GM21423 (cell line): Measurements from ENCODE around the gene BBS2.
"Not testable (repeated sequence)": the region's sequence is repeated elsewhere in the genome, so short reads cannot be mapped to it uniquely, and the experiment has no call there.

Experiments
- ATAC-seq: cut with Tn5 transposase; IDR thresholded peaks from one replicate; pipeline ENCODE4 v1.9.1; 2021; ENCODE audit warnings: mild to moderate bottlenecking, moderate library complexity; ENCODE audit not compliant: unreplicated experiment

Gene BBS2

DNA sequence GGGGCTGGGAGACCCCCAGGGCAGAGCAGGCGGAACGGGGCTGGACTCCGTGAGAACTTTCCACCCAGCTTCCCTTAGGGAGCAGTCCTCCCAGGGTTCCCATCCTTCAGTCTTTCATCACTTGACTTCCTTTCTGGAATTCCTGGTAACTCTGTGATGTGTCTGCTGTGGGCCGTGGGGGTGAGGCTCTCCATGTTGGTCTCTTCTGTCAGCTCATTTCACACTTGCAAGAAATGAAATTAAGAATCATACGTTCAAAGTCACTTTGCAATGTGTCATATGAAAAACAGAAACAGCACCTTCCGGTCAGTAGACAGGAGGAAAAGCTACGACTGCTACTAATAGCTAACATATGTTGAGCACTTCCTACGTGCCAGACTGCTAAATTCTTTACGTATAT is 5.4 kb upstream of the BBS2 start:
- ATAC-seq, result no peak

DNA sequence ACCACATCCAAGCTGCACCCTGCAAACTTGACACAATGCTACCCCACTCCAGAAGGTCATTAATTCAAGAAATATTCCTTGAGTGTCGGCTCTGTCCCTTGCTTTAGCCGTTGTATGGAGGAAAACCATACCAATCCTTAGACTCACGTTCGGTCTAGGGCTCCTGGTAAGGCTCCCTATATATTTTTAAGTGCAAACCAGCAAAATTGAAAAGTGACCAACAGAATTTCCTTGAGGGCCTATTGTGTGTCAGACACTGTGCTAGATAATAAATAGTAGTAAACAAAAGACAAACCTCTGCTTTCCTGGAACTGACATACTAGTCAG is 390 bp upstream of the BBS2 start:
- no peak for ATAC-seq

DNA sequence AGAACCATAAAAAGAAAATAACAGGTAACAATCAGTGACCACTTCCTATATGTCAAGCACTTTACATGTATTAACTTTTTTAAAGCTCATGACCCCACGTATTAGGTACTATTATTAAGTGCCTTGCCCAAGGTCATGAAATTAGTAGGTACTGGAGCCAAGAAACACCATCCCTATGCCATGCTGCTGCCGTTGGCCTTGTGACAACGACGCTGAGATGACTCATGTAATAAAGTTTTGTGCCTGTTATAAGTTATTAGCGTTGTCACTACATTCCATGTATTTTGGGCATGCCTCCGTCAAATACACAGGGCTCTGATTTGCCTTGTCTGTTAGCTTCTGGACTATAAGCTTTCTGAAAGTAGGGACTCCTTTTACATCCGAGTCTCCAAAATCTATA is 1.4 kb downstream of the BBS2 start:
- ATAC-seq, result no peak

DNA sequence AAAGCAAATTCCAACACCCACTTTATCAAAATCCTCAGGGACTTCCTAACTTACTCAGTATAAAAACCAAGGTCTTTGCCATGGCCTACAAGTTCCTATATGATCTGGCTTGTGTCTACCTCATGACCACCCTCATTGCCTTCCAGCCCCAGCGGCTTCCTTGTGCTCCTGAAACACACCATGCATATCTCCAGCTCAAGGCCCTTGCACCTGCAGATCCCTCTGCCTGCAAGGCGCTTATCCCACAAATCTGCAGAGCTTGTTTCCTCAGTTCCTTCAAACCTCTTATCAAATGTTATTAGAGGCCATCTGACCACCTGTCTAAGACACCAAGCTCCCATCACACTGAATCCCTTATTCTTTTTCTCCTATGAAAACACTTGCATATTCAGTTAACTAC is 2.6 kb downstream of the BBS2 start:
- ATAC-seq, result no peak

DNA sequence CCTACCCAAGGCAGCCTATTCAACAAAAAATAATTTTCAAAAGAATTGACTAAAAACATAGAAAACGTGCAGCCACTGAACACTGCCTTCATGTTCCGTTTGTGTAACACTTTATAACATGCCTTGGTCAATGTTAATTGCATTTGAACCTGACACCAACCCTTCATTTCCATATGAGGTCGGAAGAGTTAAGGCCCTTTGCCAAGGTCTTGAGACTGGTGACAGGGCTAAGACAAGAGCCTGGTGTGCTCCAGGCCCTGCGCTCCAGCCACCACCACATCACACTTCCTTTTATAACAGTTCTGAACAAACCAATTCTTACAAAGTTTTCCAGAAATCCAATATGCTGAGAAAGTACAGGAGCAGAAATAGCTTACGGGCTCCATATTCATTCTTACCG is 4.2 kb downstream of the BBS2 start:
- no peak for ATAC-seq

DNA sequence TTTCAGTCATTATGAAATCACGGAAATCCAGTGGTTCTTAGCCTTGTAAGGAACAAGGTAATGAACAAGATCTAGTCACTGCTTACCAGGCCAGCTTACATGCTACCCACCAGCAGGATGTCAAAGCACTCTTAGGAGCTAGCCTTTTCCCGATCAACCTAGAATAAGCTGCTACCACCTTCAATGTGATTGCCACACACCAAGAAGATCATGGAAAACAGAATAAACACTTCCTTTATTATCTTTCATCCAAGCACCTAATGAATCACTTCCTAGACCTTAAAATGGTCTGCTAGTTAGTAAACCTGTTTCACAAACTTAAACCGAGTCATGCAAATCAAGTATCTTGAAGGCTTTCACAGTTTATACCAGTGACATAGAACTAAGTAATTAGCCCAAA is 5.0 kb downstream of the BBS2 start:
- no peak for ATAC-seq

DNA sequence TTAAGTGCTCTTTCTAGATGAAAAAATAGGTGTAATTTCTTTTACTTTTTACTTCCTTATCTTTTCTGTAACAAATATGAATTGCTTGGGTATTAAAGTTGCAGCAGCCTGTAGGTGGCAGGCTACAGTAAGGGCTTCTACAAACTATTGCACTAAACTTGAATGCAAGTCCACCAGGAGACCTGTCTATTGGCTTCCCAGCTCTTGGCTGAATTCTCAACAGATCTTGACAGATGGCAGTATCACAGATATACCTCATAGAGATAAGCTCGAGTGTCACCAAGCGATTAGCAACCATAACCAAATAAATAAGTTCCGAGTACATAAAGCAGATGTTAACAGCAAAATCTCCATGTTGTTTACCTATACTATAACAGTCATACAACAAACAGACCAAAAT is 5.9 kb downstream of the BBS2 start:
- no peak for ATAC-seq

DNA sequence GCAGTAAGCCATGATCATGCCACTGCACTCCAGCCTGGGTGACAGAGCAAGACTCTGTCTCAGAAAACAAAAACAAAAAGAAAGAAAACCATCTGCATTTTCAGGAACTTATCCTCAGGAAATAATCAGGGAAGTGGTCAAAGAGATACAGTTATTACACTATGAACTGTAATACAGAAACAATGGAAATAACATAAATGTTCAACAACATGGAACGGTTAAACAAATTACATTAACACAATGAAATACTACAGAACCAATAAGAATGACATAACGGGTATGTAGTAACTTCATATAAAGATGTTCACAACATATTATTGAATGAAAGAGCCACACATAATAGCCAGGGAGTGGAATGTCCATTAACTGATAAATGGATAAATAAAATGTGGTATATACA is 6.7 kb downstream of the BBS2 start:
- ATAC-seq, result no peak

DNA sequence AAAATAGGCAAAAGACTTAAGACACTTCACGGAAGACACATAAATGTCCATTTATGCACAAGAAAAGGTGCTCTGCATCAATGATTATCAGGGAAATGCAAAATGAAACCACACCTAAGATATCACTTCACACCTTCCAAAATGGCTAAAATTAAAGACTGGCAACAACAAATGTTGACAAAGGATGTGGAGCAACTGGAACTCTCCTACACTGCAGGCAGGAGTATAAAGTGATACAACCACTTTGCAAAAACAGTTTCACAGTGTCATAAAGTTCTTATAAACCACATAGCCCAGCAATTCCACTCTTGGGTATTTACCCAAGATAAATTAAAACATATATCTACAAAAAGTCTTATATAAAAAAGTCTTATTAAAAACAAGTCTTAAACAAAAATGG is 7.8 kb downstream of the BBS2 start:
- ATAC-seq, result no peak

DNA sequence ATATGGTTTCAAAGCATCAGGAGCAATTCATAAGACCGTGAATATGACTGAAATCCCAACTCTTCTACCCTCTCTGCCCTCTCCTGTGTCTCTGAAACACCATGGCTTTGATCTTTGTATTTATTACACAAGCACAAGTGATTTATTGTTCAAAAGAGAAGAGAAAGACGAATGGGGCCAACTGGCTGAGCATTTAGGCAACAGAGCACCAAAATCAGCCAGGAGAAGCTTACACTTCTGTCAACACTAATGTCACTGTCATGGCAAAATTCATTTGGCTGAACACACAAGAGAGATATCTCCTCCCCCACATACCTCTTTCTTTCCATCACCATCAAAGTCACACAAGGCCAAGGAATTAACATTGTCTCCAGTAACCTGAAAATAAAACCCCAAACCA is 9.3 kb downstream of the BBS2 start:
- no peak for ATAC-seq

DNA sequence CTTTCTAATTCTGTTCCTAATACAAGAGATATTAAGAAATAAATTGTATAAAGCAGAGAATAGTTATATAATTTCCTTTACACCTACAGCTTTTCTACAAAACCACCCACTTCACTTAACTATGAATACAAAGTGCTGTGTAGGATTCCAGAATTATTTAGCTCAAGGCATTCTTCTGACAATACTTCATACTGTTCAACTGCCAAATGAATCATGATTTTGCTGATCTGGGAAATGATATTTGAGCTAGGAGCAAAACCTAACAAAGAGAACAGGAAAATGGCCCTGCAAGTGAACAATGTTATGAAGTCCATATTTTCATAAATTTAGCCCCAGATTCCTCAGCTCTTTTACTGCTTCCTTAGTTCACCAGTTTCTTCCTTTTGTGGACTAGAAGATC is 12.9 kb downstream of the BBS2 start:
- ATAC-seq, result no peak

DNA sequence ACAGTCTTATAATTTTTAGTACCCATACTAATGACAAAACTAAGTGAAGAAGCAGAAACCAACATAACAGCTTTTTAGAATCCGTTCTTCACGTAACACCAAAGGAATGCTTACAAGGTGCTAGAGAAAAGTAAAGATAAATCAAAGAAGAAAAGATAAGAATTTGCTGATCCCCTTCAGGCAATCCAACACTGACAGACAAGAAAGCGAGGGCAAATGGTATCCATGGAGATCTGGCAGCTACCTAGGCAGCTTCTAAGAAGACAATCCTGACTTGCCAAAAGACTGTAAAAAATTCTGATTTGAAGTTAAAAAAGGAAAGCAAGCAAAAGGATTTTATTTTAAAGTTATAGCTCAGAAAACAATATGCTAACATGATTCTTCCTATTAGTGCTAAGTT is 14.6 kb downstream of the BBS2 start:
- ATAC-seq, result no peak

DNA sequence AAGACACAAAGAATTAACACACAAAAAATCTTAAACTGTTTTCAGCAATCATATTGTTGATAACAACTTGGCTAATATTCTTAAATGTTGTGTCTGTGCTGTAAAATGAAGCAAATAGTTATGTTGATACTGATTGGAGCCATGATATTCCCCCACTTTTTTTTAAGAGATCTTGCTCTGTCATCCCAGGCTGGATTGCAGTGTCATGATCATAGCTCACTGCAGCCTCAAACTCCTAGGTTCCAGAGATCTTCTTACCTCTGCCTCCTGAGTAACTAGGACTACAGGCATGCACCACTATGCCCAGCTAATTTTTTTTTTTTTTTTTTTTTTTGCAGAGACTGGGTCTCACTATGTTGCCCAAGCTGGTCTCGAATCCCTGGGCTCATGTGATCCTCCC is 26.0 kb downstream of the BBS2 start:
- no peak for ATAC-seq

DNA sequence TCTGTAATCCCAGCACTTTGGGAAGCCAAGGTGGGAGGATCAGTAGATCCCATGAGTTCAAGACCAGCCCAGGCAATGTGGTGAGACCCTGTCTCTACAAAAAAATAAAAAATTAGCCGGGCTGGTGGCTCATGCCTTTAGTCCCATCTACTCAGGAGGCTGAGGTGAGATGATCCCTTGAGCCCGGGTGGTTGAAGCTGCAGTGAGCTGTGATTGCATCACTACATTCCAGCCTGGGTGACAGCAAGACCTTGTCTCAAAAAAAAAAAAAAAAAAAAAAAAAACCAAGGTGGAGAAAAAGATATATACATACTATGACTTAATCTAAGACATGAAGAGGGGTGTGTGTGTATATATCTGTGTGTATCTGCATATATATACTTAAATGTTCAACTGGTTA is 26.7 kb downstream of the BBS2 start:
- ATAC-seq, result no peak

DNA sequence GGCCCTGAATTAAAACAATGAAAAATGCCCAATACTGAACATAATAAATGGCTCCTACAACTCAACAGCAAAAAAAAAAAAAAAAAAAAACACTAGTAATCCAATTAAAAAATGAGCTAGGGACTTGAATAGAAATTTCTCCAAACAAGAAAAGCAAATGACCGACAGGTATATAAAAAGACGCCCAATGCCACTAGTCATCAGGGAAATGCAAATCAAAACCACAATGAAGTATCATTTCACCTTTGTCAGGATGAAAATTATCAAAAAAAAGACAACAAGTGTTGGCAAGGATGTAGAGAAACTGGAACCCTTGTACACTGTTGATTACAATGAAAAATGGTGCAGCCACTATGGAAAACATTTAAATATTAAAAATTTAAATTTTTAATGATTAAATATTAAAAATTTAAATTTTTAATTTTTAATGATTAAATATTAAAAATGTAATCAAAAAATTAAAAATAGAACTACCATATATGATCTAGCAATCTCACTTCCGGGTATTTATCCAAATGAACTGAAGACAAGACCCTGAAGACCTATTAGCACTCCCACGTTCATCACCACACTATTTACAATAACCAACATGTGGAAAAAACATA is 28.1 kb downstream of the BBS2 start:
- ATAC-seq, result no peak

DNA sequence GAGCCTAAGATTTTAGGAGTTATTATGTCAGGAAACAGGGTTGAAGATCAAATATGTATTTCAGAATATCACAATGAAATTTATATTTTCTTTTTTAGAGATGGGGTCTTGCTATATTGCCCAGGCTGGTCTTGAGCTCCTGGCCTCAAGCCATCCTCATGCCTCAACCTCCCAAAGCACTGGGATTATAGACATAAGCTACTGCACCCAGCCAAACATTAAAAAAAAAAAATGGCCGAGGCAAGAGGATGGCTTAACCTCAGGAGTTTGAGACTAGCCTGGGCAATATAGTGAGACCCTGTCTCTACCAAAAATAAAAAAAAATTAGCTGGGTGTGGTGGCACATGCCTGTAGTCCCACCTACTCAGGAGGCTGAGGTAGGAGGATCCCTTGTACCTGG is 31.0 kb downstream of the BBS2 start:
- not testable (repeated sequence) for ATAC-seq

DNA sequence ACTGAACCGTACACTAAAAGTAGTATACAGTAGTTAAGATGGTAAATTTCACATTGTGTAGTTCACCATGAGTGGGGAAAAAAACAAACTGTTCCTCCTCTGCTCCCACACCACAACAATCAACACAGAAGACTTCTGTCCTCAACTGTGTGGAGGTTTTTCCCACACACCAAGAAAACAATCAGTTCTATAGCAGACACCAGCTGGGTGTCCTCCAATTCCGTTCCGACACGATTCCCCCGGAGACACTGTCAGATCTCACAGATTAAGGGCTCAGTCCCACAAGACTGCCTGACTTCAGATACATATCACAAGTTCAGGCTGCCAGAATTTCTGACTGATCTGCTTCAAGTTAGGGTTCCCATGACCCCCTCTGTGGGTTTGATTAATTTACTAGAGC is 31.8 kb downstream of the BBS2 start:
- ATAC-seq, result no peak

DNA sequence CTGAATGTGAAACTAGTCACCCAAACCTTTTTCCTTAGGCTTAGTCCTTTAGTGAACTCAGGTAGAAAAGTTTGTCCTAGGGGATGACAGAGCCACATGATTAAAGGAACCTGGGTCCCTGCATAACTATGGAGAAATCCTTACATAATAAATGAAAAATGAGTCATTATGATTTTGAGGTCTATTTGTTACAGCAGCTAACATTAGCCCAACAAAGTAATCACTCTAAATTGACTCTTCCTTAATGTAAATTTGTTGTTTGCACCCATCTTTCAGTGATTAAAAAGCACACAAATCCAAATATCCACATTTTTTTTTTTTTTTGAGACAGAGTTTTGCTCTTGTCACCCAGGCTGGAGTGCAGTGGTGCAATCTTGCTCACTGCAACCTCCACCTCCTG is 36.4 kb downstream of the BBS2 start:
- no peak for ATAC-seq

DNA sequence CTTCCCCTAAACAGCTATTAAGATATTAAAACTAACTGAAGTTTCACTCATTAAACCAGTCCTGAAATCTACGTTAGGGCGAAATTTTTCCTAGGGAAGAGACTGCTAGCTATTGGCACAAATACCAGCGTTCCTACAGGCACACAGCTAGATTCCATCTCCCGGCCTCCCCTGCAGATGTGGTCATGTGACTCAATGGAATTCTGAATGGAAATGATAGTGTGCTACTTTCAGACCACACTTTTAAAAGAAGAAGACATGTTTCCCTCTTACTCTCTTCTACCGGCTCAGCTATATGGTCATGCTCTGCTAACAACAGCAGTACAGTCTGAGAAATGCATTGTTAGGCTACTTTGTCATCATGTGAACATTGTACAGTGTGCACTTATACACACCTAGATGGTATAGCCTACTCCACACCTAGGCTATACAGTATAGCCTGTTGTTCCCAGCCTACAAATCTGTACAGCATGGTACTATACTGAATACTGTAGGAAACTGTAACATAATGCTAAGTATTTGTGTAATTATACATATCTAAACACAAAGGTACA is 37.1 kb downstream of the BBS2 start:
- ATAC-seq, result no peak

DNA sequence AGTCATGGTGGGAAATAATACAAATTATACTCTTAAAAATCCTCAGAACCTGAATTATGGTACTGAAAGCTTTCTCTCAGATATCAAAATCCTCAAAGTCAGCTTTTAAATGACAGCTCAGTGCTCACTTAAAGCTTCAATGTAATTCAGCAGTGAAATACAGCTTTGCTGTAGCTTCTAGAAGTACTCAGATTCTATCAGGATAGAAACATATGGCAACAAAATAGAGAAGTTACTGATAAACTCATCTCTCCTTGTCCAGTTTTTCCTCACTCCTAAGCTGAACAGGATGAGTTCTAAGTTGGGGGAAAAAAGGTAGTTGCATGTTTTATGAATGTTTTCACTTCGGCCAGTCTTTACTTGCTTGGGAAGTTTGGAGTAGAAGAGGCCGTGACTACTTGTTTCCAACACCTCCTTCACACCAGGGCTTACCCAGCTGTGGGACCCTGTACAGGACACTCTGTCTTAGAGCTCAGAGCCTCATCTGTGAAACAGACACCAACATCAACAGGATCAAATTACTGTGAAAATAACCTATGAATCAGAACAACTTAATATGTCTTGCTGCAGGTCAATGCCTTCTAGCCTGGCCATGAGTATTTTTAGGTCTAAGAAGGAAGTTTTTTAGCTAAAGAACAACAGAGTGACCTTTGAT is 38.2 kb downstream of the BBS2 start:
- no peak for ATAC-seq

DNA sequence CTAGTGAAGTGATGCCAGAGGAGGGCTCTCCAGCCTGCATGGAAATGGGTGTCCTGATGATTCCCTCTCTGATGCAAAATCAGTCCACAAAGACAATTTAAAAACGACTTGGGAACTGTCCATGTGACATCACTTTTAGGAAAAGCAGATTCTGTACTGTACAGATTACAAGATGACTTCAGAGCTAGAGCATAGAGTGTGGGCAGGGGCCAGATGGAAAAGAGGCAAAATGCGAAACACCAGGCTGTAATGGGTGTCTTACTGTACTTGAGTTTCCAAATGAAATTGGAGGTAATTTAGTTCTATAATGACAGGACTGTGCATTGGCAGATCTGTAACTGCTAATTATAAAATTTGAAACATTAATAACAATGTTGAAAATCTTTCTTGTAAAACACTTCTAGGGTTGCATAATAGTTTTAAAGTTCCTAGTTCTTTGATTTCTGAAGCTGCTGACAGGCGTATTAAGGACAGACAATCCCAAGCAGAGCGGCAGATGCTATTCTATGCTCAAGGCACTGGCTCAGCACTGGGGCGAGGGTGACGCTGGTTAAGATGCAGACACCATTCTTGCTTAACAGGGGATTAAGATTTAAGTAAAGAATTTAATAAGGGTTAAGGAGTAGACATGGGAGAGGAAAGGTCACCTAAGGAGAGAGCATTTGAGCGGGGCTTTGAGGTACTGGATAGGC is 38.9 kb downstream of the BBS2 start:
- ATAC-seq, result no peak

DNA sequence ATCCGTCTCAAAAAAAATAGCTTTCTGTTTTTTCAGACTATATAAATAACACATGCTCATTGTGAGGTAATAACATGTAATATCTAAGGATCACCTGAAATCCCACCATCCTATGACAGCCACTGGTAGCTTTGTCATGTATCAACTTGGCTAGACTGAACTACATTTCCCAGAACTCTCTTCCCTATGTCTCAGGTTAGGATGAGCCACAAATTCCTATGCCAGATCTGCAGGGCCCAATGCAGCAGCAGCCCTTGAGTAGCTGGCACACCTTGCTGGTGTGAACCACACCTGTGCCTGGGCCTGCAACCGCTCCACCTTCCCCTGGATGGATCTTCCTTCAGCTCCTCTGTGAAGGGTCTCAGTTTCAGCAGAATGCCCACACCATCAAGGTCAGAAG is 40.4 kb downstream of the BBS2 start:
- no peak for ATAC-seq
